ENCODE data around the gene ARMC6.

Gene ARMC6

GRCh38 chr19:19056636-19057275 is 23.4 kb downstream of the ARMC6 start:
- DNase-seq = no peak

- DNase-seq = no peak
Observed at GRCh38 chr19:19057317-19057716, 23.9 kb downstream of the ARMC6 start.

- no peak for DNase-seq
Observed at GRCh38 chr19:19057720-19058119, 24.3 kb downstream of the ARMC6 start.

GRCh38 chr19:19059018-19059836 is 25.8 kb downstream of the ARMC6 start:
- no peak for DNase-seq

GRCh38 chr19:19059837-19060611 is 26.6 kb downstream of the ARMC6 start:
- no peak for DNase-seq

GRCh38 chr19:19061506-19061905 is 28.1 kb downstream of the ARMC6 start:
- DNase-seq = no peak

- no peak for DNase-seq
Observed at GRCh38 chr19:19062454-19063182, 29.2 kb downstream of the ARMC6 start.

- DNase-seq = peak; percentile 100
Observed at GRCh38 chr19:19063183-19064097, 30.0 kb downstream of the ARMC6 start, which contains the start of gene SLC25A42. SLC25A42 (plus strand) TSS chr19:19063994; CDS start chr19:19096125, 32,131 bp downstream.

GRCh38 chr19:19064098-19064722 is 30.8 kb downstream of the ARMC6 start:
- DNase-seq = no peak

- no peak for DNase-seq
Observed at GRCh38 chr19:19064811-19065745, 31.7 kb downstream of the ARMC6 start.

GRCh38 chr19:19067276-19068072 is 34.1 kb downstream of the ARMC6 start:
- no peak for DNase-seq

- DNase-seq = no peak
Observed at GRCh38 chr19:19068659-19069654, 35.6 kb downstream of the ARMC6 start.

GRCh38 chr19:19071897-19072296 is 38.5 kb downstream of the ARMC6 start:
- DNase-seq = no peak

- no peak for DNase-seq
Observed at GRCh38 chr19:19074196-19074882, 40.9 kb downstream of the ARMC6 start.

- DNase-seq = no peak
Observed at GRCh38 chr19:19075126-19075525, 41.7 kb downstream of the ARMC6 start.

- DNase-seq = no peak
Observed at GRCh38 chr19:19076476-19076875, 43.1 kb downstream of the ARMC6 start.

GRCh38 chr19:19077103-19077502 is 43.7 kb downstream of the ARMC6 start:
- DNase-seq = no peak
